Neural progenitor cell (in vitro differentiated cells): ENCODE measurements around the gene TMEM164. TPM values are rescaled to one million over a fixed set of nuclear protein-coding genes. Genes with fewer than 3 reads are reported as not detected.

Experiments
- DNase-seq: peaks from one replicate; pipeline ENCODE4 v3.0.0-alpha.2; 2016; ENCODE audit warnings: low spot score
- H2AFZ ChIP-seq: fragments of 200-600 bp; sonication (generic); replicated peaks from 2 replicates; pipeline ENCODE4 v1.6.1; 2016; ENCODE audit warnings: antibody characterized with exemption
- H3F3A ChIP-seq: fragments of 200-600 bp; sonication (generic); 2 replicates; pipeline ENCODE4 v1.6.1; 2016; ENCODE audit warnings: antibody characterized with exemption, low read depth
- H3K27ac ChIP-seq: fragments of 200-600 bp; sonication (generic); 2 replicates; pipeline ENCODE4 v1.5.1; 2016; ENCODE audit warnings: mild to moderate bottlenecking
- H3K27me3 ChIP-seq: fragments of 200-600 bp; sonication (generic); 2 replicates; pipeline ENCODE4 v1.6.1; 2016; ENCODE audit warnings: mild to moderate bottlenecking, moderate library complexity
- H3K36me3 ChIP-seq: fragments of 200-600 bp; sonication (generic); 2 replicates; pipeline ENCODE4 v1.5.1; 2016
- H3K4me1 ChIP-seq: fragments of 200-600 bp; sonication (generic); 2 replicates; pipeline ENCODE4 v1.6.1; 2016; ENCODE audit warnings: mixed run types
- H3K4me2 ChIP-seq: fragments of 200-600 bp; sonication (generic); 2 replicates; pipeline ENCODE4 v1.6.1; 2016
- H3K4me3 ChIP-seq: fragments of 200-600 bp; sonication (generic); 2 replicates; pipeline ENCODE4 v1.5.1; 2016
- H3K79me2 ChIP-seq: fragments of 200-600 bp; sonication (generic); 2 replicates; pipeline ENCODE4 v1.6.1; 2016; ENCODE audit warnings: low read depth
- H3K9ac ChIP-seq: fragments of 200-600 bp; sonication (generic); 2 replicates; pipeline ENCODE4 v1.6.1; 2016
- H3K9me3 ChIP-seq: fragments of 200-600 bp; sonication (generic); 2 replicates; pipeline ENCODE4 v1.5.1; 2016; ENCODE audit warnings: low read depth
- H4K20me1 ChIP-seq: fragments of 200-600 bp; sonication (generic); 2 replicates; pipeline ENCODE4 v1.6.1; 2016; ENCODE audit warnings: low read depth
- H3K27ac Mint-ChIP-seq: 3 replicates; pipeline ENCODE4 v1.8.0; 2021; ENCODE audit warnings: mixed read lengths
- H3K27me3 Mint-ChIP-seq: 2 replicates; pipeline ENCODE4 v1.8.0; 2022; ENCODE audit warnings: low read depth, mild to moderate bottlenecking, inconsistent platforms, moderate library complexity, mixed read lengths; ENCODE audit not compliant: insufficient read depth
- H3K36me3 Mint-ChIP-seq: 3 replicates; pipeline ENCODE4 v1.8.0; 2021; ENCODE audit warnings: mixed read lengths
- H3K4me1 Mint-ChIP-seq: 3 replicates; pipeline ENCODE4 v1.8.0; 2021; ENCODE audit warnings: mixed read lengths
- H3K4me3 Mint-ChIP-seq: 3 replicates; pipeline ENCODE4 v1.8.0; 2021; ENCODE audit warnings: mild to moderate bottlenecking, moderate library complexity, mixed read lengths
- H3K9me3 Mint-ChIP-seq: 3 replicates; pipeline ENCODE4 v1.8.0; 2020; ENCODE audit warnings: mixed read lengths
- EZH2 ChIP-seq: fragments of 200-600 bp; sonication (generic); IDR thresholded peaks from 2 replicates; pipeline ENCODE4 v1.6.1; 2017; ENCODE audit warnings: antibody characterized with exemption, mild to moderate bottlenecking, moderate library complexity
- EZH2phosphoT487 ChIP-seq: fragments of 200-600 bp; sonication (generic); IDR thresholded peaks from 2 replicates; pipeline ENCODE4 v1.6.1; 2017; ENCODE audit warnings: antibody characterized with exemption
- total RNA-seq: library from RNA; depleted of rRNA; stranded (reverse); fragments of >200 nt; gene quantifications from 2 replicates; pipeline ENCODE4 v1.2.3, GENCODE V29; 2015; ENCODE audit warnings: low replicate concordance
- TF ChIP-seq, protein P1 (sequence below): fragments of 200-600 bp; sonication (generic); IDR thresholded peaks from 2 replicates; pipeline ENCODE4 v1.5.1; 2017; ENCODE audit warnings: antibody characterized with exemption, mild to moderate bottlenecking

TMEM164 gene
- total RNA-seq, 1 donor from 2014 or later = 15.5 TPM

DNA sequence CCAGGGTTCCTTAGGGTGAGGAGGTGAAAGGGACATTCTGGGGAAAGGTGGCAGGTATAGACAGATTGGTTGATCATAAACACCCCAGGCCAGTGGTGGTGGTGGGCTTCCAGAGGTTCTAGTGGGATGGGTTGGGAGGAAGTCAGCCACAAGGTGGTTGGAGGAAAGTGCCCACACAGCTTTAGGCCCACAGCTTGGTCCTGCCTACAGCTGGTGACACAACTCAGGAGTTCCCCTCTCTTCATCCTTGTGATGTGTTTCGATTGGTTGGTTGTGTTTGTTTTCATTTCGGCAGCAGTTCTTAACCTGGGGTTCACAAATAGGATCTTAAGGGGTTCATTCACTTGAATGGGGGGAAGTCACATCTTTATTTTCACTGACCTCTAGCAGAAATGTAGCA, 157.0 kb downstream of the TMEM164 start:
- no peaks in the 10 kb centered on the region for H3K9me3 ChIP-seq
- no peaks in the 10 kb centered on the region for H3K4me1 Mint-ChIP-seq
- no peak overlapping the region for H3K9ac ChIP-seq
- H4K20me1 ChIP-seq = no peaks in the 10 kb centered on the region
- no peaks in the 10 kb centered on the region for H3K79me2 ChIP-seq
- no peaks in the 10 kb centered on the region for H3K36me3 ChIP-seq
- no peak for DNase-seq
- H3K27ac Mint-ChIP-seq = no peak overlapping the region
- no peaks in the 10 kb centered on the region for H3F3A ChIP-seq
- no peaks in the 10 kb centered on the region for H3K9me3 Mint-ChIP-seq
- TF ChIP-seq, protein P1, sequence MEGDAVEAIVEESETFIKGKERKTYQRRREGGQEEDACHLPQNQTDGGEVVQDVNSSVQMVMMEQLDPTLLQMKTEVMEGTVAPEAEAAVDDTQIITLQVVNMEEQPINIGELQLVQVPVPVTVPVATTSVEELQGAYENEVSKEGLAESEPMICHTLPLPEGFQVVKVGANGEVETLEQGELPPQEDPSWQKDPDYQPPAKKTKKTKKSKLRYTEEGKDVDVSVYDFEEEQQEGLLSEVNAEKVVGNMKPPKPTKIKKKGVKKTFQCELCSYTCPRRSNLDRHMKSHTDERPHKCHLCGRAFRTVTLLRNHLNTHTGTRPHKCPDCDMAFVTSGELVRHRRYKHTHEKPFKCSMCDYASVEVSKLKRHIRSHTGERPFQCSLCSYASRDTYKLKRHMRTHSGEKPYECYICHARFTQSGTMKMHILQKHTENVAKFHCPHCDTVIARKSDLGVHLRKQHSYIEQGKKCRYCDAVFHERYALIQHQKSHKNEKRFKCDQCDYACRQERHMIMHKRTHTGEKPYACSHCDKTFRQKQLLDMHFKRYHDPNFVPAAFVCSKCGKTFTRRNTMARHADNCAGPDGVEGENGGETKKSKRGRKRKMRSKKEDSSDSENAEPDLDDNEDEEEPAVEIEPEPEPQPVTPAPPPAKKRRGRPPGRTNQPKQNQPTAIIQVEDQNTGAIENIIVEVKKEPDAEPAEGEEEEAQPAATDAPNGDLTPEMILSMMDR = no peak
- TF ChIP-seq EZH2 = no peak
- TF ChIP-seq EZH2phosphoT487 = no peak
- H3K4me3 Mint-ChIP-seq = no peak overlapping the region
- no peak overlapping the region for H3K27ac ChIP-seq
- H3K36me3 Mint-ChIP-seq = peaks cover 2% of the 10 kb centered on the region
- no peaks in the 10 kb centered on the region for H3K4me1 ChIP-seq
- no peaks in the 10 kb centered on the region for H3K27me3 ChIP-seq
- H3K4me2 ChIP-seq = no peak overlapping the region
- H3K4me3 ChIP-seq = no peak overlapping the region
- H2AFZ ChIP-seq = no peak overlapping the region
- no peaks in the 10 kb centered on the region for H3K27me3 Mint-ChIP-seq

DNA sequence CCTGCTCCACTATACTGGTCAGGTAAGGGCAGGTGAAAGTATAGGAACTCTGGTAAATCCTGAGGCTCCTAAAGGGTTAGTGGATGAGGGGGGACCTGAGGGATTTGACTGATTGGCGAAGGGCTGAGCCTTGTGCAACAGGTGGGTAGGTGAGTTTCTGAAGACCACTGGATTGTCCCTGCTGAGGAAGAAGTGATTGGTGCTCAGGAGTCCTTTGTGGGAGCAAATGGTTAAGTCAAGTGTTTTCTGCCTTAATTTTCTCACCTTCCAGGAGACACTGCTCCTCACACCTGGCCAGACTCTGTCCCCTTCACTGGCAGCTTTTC, 158.4 kb downstream of the TMEM164 start:
- Histone ChIP-seq H3K9me3 (no peaks in the 10 kb centered on the region), H3K36me3 (no peaks in the 10 kb centered on the region), H3K79me2 (no peaks in the 10 kb centered on the region), H3F3A (no peaks in the 10 kb centered on the region), H3K27ac (no peak overlapping the region), H3K4me2 (no peak overlapping the region), H3K9ac (no peak overlapping the region), H3K4me3 (no peak overlapping the region), H3K4me1 (no peaks in the 10 kb centered on the region), H4K20me1 (no peaks in the 10 kb centered on the region), H3K27me3 (no peaks in the 10 kb centered on the region), H2AFZ (no peak overlapping the region)
- Mint-ChIP-seq H3K36me3 (no peaks in the 10 kb centered on the region), H3K4me1 (no peaks in the 10 kb centered on the region), H3K9me3 (no peaks in the 10 kb centered on the region), H3K27me3 (no peaks in the 10 kb centered on the region), H3K27ac (no peak overlapping the region), H3K4me3 (no peak overlapping the region)
- TF ChIP-seq EZH2phosphoT487 = no peak
- TF ChIP-seq, protein P1 = no peak
- no peak for TF ChIP-seq EZH2
- DNase-seq = no peak

DNA sequence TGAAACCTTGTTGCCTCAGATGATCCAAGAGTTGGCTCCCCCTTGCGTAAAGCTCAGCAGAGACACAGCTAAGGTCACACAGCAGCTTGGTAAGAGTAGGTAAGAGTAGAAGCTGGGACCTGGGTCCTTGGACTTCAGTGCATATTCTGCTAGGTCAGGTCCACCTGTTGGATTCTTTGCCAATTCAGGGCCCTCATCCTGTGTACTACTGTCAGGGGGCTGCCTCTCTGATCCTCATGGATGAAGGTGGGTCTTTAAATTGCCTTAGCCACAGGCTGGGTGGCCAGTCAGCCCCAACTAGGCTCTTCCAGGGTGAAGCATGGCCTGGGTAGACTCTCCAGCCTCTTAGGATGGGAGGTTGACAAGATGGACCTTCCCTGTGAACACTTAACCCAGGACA, 159.2 kb downstream of the TMEM164 start:
- no peaks in the 10 kb centered on the region for H3K4me1 ChIP-seq
- no peaks in the 10 kb centered on the region for H4K20me1 ChIP-seq
- H3K27me3 ChIP-seq = no peaks in the 10 kb centered on the region
- no peak overlapping the region for H2AFZ ChIP-seq
- no peaks in the 10 kb centered on the region for H3K36me3 ChIP-seq
- H3K4me3 ChIP-seq = no peak overlapping the region
- H3K9ac ChIP-seq = no peak overlapping the region
- TF ChIP-seq, protein P1 = no peak
- no peak for TF ChIP-seq EZH2phosphoT487
- no peak for TF ChIP-seq EZH2
- Mint-ChIP-seq H3K27me3 (no peaks in the 10 kb centered on the region), H3K4me1 (no peaks in the 10 kb centered on the region), H3K4me3 (no peak overlapping the region), H3K27ac (no peak overlapping the region), H3K9me3 (no peaks in the 10 kb centered on the region), H3K36me3 (no peaks in the 10 kb centered on the region)
- DNase-seq = no peak
- no peaks in the 10 kb centered on the region for H3K9me3 ChIP-seq
- no peaks in the 10 kb centered on the region for H3F3A ChIP-seq
- H3K79me2 ChIP-seq = no peaks in the 10 kb centered on the region
- H3K27ac ChIP-seq = no peak overlapping the region
- H3K4me2 ChIP-seq = no peak overlapping the region

DNA sequence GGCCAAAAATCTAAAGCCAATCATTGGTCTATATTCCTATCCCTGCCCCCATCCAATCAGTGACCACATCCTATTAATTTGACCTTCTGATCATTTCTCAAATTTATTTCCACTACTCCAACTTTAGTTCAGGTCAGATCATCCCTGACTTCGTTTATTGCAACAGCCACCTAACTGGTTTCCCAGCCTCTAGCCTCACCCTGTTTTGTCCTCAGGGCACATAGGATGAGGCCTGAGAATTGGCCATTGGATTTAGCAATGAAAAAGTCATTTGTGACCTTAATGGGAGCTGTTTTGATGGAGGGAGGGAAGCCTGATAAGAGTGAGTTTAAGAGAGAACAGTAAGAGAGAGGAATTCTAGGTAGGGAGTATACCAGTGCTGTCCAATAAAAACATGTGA, 160.0 kb downstream of the TMEM164 start:
- H3K4me1 Mint-ChIP-seq = no peaks in the 10 kb centered on the region
- TF ChIP-seq EZH2phosphoT487 (no peak), EZH2 (no peak)
- TF ChIP-seq, protein P1 = no peak
- Histone ChIP-seq H4K20me1 (no peaks in the 10 kb centered on the region), H3K27ac (no peak overlapping the region), H3K9ac (no peak overlapping the region), H3K4me3 (no peak overlapping the region), H2AFZ (no peak overlapping the region), H3K4me1 (no peaks in the 10 kb centered on the region), H3K79me2 (no peaks in the 10 kb centered on the region), H3F3A (no peaks in the 10 kb centered on the region), H3K36me3 (no peaks in the 10 kb centered on the region), H3K9me3 (no peaks in the 10 kb centered on the region), H3K4me2 (no peak overlapping the region), H3K27me3 (no peaks in the 10 kb centered on the region)
- no peak overlapping the region for H3K27ac Mint-ChIP-seq
- no peaks in the 10 kb centered on the region for H3K27me3 Mint-ChIP-seq
- H3K4me3 Mint-ChIP-seq = no peak overlapping the region
- DNase-seq = no peak
- H3K36me3 Mint-ChIP-seq = no peaks in the 10 kb centered on the region
- no peaks in the 10 kb centered on the region for H3K9me3 Mint-ChIP-seq
